Measurements from ENCODE around the gene CHST15.

The CHST15 gene

DNA sequence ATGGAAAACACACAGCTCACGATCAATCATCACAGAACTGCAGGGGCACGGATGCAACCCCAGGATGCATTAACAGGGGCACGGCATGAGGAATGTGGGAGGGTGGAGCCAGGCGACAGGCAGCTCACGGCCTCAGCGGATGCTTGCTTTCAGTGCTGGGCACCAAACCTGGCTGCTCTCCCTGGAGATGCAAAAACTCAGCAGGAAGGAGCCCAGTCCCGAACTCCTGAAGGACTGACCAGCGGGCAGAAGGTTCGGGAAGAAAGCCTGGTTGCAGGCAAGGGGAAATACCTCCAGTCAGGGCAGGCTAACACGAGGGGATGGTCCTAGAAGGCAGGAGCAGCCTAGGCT is 66.8 kb downstream of the CHST15 start:
- Histone ChIP-seq H3K36me3 (ENCODE audit: insufficient read depth, low read length) (no peaks in the 10 kb centered on the region), H3K9ac (ENCODE audit: low read depth, low read length, poor library complexity, severe bottlenecking) (no peak overlapping the region), H3K4me3 (ENCODE audit: low read length, poor library complexity, severe bottlenecking) (no peak overlapping the region), H3K79me2 (ENCODE audit: insufficient read depth, low read length) (no peaks in the 10 kb centered on the region), H2AFZ (ENCODE audit: low read length) (no peak overlapping the region), H3K9me2 (replicated peaks; ENCODE audit: low read depth, low read length) (no peaks in the 10 kb centered on the region), H3F3A (ENCODE audit: low read depth) (no peaks in the 10 kb centered on the region), H3K9me3 (ENCODE audit: insufficient read depth, low read depth, low read length) (no peaks in the 10 kb centered on the region), H3K4me1 (ENCODE audit: insufficient read depth, low read length, poor library complexity, severe bottlenecking) (peaks cover 8% of the 10 kb centered on the region), H4K20me1 (ENCODE audit: insufficient read depth, low read length, poor library complexity, severe bottlenecking) (no peaks in the 10 kb centered on the region), H3K4me2 (ENCODE audit: low read depth, low read length, poor library complexity, severe bottlenecking) (no peak overlapping the region), H3K27me3 (ENCODE audit: insufficient read depth, low read length, poor library complexity, severe bottlenecking) (no peaks in the 10 kb centered on the region)
- TF ChIP-seq, protein P1, sequence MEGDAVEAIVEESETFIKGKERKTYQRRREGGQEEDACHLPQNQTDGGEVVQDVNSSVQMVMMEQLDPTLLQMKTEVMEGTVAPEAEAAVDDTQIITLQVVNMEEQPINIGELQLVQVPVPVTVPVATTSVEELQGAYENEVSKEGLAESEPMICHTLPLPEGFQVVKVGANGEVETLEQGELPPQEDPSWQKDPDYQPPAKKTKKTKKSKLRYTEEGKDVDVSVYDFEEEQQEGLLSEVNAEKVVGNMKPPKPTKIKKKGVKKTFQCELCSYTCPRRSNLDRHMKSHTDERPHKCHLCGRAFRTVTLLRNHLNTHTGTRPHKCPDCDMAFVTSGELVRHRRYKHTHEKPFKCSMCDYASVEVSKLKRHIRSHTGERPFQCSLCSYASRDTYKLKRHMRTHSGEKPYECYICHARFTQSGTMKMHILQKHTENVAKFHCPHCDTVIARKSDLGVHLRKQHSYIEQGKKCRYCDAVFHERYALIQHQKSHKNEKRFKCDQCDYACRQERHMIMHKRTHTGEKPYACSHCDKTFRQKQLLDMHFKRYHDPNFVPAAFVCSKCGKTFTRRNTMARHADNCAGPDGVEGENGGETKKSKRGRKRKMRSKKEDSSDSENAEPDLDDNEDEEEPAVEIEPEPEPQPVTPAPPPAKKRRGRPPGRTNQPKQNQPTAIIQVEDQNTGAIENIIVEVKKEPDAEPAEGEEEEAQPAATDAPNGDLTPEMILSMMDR (conservative IDR thresholded peaks at IDR 0.05; ENCODE audit: low read length), result no peak
- TF ChIP-seq EZH2phosphoT487 (IDR thresholded peaks at IDR 0.05; ENCODE audit: borderline replicate concordance), result no peak

DNA sequence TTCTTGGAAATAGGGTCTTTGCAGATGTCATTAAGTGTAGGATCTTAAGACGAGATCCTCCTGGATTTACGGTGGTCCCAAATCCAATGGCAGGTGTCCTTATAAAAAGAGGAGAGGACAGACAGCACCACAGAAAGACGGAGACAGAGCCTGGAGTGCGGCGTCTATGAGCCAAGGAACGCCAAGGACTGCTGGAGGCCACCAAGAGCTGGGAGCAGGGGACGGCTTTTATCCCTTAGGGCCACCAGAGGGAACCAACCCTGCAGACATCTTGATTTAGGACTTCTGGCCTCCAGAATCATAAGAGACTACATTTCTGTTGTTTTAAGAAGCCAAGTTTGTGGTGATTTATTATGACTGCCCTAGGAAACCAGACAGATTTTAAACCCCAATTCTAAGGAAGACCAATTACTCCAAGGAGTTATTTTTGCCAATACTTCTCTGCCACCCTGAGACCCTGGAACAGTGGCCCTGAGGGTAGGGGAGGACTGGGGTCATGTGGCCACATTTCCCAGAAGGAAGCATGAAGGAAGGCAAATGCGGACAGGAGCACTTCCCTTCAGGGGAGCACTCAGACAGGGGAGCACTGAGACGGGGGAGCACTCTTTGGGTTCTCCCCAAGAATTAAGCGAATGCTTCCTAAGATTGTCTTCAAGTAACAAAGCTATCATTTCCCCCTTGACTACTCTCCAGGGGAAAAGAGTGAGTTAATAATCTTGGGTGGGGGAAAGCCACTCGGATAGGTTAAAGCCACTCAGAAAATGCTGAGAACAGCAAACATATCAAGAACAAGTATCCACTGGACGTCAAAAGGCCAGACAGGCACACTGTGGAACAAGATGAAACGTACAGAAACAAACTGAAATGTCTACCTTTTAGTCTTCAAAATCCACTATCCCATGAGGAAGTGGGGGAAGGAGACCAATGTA is 67.5 kb downstream of the CHST15 start:
- no peak overlapping the region for H3K4me3 ChIP-seq (ENCODE audit: low read length, poor library complexity, severe bottlenecking)
- no peaks in the 10 kb centered on the region for H3F3A ChIP-seq (ENCODE audit: low read depth)
- peak overlapping the region; percentile 22 for H3K9ac ChIP-seq (ENCODE audit: low read depth, low read length, poor library complexity, severe bottlenecking)
- no peaks in the 10 kb centered on the region for H3K79me2 ChIP-seq (ENCODE audit: insufficient read depth, low read length)
- H3K27me3 ChIP-seq (ENCODE audit: insufficient read depth, low read length, poor library complexity, severe bottlenecking), result no peaks in the 10 kb centered on the region
- H3K4me2 ChIP-seq (ENCODE audit: low read depth, low read length, poor library complexity, severe bottlenecking), result peak overlapping the region; percentile 7
- no peaks in the 10 kb centered on the region for H4K20me1 ChIP-seq (ENCODE audit: insufficient read depth, low read length, poor library complexity, severe bottlenecking)
- no peaks in the 10 kb centered on the region for H3K9me2 ChIP-seq (replicated peaks; ENCODE audit: low read depth, low read length)
- no peak for TF ChIP-seq EZH2phosphoT487 (IDR thresholded peaks at IDR 0.05; ENCODE audit: borderline replicate concordance)
- TF ChIP-seq, protein P1 (conservative IDR thresholded peaks at IDR 0.05; ENCODE audit: low read length), result peak; percentile 29; the same call in 1 of the 2 replicates
- H3K36me3 ChIP-seq (ENCODE audit: insufficient read depth, low read length), result no peaks in the 10 kb centered on the region
- no peaks in the 10 kb centered on the region for H3K9me3 ChIP-seq (ENCODE audit: insufficient read depth, low read depth, low read length)
- peaks cover 8% of the 10 kb centered on the region for H3K4me1 ChIP-seq (ENCODE audit: insufficient read depth, low read length, poor library complexity, severe bottlenecking)
- H2AFZ ChIP-seq (ENCODE audit: low read length), result peak overlapping the region; percentile 78; the same call in 1 of the 2 replicates

DNA sequence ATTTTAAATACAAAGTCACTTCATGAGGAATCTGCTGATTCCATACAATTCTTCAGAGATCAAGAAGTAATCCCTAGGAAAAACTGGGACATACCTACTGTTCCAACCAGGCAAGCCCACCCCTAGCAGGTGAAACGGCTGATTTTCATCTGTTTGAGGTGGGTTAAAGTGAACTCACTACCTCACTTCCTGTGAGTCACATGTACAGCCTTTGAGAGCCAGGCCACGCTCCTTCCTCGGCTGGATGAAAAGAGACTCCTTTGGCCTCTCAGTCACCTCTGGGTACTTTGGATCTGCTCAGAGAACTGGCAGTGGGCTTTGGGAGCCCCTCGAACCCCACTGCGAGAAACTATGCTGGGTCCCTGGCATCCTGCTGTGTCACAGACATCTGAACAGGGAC is 68.2 kb downstream of the CHST15 start:
- peak overlapping the region; percentile 7 for H3K4me2 ChIP-seq (ENCODE audit: low read depth, low read length, poor library complexity, severe bottlenecking)
- no peak overlapping the region for H3K4me3 ChIP-seq (ENCODE audit: low read length, poor library complexity, severe bottlenecking)
- TF ChIP-seq, protein P1 (conservative IDR thresholded peaks at IDR 0.05; ENCODE audit: low read length), result no peak
- TF ChIP-seq EZH2phosphoT487 (IDR thresholded peaks at IDR 0.05; ENCODE audit: borderline replicate concordance), result no peak
- H3K79me2 ChIP-seq (ENCODE audit: insufficient read depth, low read length), result no peaks in the 10 kb centered on the region
- peak overlapping the region; percentile 78; the same call in 1 of the 2 replicates for H2AFZ ChIP-seq (ENCODE audit: low read length)
- H4K20me1 ChIP-seq (ENCODE audit: insufficient read depth, low read length, poor library complexity, severe bottlenecking), result no peaks in the 10 kb centered on the region
- peak overlapping the region; percentile 22 for H3K9ac ChIP-seq (ENCODE audit: low read depth, low read length, poor library complexity, severe bottlenecking)
- peaks cover 8% of the 10 kb centered on the region for H3K4me1 ChIP-seq (ENCODE audit: insufficient read depth, low read length, poor library complexity, severe bottlenecking)
- H3K9me3 ChIP-seq (ENCODE audit: insufficient read depth, low read depth, low read length), result no peaks in the 10 kb centered on the region
- H3K9me2 ChIP-seq (replicated peaks; ENCODE audit: low read depth, low read length), result no peaks in the 10 kb centered on the region
- no peaks in the 10 kb centered on the region for H3F3A ChIP-seq (ENCODE audit: low read depth)
- H3K27me3 ChIP-seq (ENCODE audit: insufficient read depth, low read length, poor library complexity, severe bottlenecking), result no peaks in the 10 kb centered on the region
- no peaks in the 10 kb centered on the region for H3K36me3 ChIP-seq (ENCODE audit: insufficient read depth, low read length)

Measured in Loucy (cell line).